COLO668 (cell line): ENCODE results near the gene NACC1.
A peak's percentile ranks its signal among the peaks of the same experiment; 100 is the strongest.

Experiments
- DNase-seq: peaks from one replicate; lab custom pipeline; 2025; ENCODE audit not compliant: unreplicated experiment; lab: John Stamatoyannopoulos, UW

NACC1 gene

GRCh38 chr19:13117772-13118423, at the start of gene NACC1:
NACC1 (plus strand) TSS chr19:13118264; CDS start chr19:13135208, 16,944 bp downstream.
- peak; percentile 95 for DNase-seq

- no peak for DNase-seq
These were observed 48.4 kb upstream of the NACC1 start for GRCh38 chr19:13069415-13070359.

GRCh38 chr19:13070425-13071140, 47.5 kb upstream of the NACC1 start:
- no peak for DNase-seq

DNA sequence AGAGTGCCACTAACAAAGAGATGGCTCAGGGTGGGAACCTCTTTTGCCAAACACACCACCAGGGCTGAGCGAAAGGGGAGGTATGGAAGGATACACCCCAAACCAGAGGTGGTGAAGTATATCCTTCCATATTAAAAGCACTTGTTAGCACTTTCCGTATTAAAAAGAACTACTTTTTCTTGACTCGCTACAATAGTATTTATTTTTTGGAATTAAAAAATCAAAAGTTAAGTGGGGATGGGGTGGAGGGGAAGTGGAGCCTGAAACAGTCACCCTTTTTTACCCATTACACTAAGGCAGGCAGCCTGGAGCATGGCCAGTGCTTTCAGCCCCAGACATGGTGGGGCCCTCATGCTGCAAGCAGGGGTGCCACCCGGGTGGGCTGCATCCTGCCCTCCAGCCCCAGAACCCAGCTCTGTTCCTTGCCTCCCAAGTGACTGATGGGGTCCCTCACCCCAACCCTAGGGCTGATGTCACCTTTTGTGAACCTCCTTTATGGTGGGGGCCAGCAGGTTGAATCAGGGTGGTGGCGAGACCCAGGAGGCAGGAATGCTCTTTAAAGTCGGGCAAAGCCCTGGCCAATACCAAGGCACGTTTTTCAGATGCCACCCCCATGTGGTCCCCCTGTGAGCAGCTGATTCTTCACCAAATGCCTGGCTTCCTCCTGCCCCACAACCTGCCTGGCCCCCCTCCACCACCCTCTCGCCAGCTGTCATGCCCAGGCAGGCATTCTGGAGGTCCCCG, 46.4 kb upstream of the NACC1 start:
- DNase-seq = no peak

DNA sequence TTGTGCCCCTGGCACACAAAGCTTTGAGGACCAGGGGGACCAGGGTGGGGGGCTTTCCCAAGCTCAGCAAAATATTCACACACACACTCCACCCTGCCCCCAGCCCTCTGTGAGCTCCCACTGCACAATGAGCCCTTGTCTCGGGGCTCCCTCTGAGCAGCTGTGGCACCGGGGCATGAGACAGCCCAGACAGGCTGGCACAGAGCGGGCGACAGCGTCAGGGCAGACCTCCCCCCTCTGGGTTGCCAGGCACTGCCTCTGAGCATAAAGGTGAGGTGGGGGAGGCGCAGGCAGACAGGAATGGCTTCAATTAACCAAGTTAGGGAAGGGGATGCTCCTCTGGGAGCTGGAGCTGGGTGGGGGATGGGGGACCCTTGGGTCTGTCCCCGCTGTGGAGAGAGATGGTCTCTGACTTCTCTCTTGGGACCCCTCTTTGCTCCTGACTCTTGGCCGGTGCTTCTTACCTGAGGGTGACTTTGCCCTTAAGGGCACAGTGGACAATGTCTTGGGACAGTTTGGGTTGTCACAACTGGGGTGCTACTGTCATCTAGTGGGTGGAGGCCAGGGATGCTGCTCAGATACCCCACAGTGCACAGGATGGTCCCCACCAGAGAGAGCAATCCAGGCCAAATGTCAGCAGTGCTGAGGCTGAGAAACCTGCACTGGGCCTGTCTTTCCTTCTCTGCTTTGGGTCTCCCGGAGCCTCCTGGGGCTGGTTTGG, 45.7 kb upstream of the NACC1 start:
- no peak for DNase-seq

DNA sequence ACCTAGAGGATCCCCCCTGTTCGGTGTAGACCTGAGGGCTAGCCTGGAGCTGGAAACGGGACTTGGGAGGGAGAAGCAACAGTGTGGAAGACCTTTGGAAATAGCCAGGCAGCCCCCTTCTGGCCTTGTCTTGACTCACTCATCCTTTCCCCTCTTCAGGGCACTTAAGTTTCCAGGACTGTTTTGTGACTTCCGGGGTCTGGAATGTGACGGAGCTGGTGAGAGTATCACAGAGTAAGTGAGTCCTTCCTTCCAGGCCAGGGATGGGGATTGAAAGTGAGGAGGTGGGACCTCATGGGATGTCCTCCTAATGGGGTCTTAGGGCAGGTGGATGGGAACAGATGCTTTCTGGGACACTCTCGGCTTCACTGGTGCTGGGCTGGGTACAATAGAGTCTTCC, 44.8 kb upstream of the NACC1 start:
- DNase-seq = no peak

DNA sequence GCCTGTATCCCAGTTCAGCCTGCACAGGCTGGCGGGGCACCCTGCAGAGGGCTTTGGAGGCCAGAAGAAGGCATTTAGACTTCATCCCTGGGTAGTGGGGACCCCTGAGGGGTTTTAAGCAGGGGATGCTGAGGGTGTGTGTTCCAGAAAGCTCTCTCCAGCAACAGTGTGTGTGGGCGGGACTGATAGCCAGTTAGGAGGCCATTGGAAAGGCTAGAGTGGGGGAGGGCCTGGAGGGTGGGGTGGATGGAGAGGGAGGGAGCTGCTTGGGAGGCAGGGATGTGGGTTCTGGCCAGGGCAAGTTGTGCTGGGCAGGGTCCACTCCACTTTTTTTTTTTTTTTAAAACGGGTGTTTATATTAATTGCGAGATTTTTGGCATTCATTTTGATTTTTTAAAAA, 43.7 kb upstream of the NACC1 start:
- no peak for DNase-seq

DNA sequence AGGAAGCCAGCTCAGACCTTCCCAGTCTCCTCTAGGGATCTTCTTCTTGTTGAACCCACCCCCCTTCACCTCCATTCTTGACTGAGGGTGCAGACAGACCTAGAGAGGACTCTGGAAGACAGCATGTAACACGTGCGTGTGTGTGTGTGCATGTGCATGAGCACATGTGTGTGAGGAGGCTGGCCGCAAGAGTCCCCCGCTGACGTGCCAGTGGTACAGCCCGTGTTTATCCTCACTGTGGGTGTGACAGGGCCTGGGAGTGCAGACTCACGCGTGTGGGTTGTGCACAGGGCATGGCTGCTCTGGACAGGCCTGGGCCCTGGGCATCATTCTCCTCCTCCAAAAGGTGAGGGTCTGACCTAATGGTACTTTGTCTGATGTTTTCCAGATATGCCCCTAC, 41.7 kb upstream of the NACC1 start:
- DNase-seq = no peak

DNA sequence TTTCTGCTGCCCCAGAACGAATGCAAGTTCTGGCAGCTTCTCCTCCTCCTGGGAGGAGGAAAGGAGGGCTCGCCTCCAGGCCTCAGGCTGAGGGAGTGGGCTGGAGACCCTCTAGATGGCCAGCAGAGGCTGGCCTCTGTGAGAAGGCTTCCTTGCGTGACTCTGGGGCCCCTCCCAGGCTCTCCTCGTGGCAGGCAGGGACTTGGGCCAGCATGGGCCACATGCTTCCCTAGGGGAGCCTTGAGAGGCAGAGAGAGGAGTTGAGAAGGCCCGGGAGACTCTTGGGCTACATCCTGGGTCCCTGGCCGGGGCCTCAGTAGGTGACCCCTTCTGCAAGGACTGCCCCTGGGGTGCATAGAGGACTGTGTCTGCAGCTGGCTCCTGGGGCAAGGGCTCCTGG, 41.3 kb upstream of the NACC1 start:
- DNase-seq = no peak

DNA sequence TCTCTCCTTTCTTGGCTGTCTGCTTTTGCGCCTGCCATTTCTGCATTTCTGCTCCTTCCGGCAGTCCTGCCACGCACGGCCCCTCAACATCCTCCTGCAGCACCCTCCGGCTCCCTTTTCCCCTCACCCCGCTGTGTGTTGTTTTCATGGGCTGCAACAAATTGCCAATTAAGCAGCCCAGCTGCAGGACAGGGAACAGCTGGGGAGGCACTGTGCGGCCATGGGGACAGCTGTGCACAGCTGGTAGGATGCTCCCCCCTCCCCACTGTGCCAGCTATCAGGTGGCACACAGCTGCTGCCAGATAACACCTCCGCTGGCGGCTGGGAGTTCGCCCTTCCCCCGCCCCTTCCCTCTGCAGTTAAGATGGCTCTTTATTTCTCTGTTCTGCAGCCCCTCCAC, 40.8 kb upstream of the NACC1 start:
- DNase-seq = no peak

DNA sequence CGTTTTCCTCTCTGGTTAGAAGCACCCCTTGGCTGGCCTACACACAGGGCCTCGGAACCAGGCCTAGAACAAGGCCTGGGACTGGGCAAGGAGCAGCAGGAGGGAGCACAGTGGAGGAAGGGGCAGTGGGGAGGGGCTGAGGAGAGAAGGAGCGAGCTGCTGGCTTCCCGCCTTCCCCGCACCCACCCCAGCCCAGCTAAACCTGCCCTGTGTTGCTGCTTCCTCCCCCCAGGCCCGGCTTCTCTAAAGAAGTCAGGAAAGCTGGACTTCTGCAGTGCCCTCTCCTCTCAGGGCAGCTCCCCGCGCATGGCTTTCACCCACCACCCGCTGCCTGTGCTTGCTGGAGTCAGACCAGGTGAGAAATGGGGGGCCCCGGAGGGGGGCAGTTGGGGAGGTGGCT, 39.7 kb upstream of the NACC1 start:
- no peak for DNase-seq

- no peak for DNase-seq
These were observed 39.0 kb upstream of the NACC1 start for GRCh38 chr19:13078897-13079541.

GRCh38 chr19:13079542-13079986, 38.5 kb upstream of the NACC1 start:
- DNase-seq = peak; percentile 42

GRCh38 chr19:13082192-13083007, 35.7 kb upstream of the NACC1 start:
- DNase-seq = peak; percentile 80

- DNase-seq = no peak
These were observed 35.1 kb upstream of the NACC1 start for GRCh38 chr19:13083008-13083404.

GRCh38 chr19:13083627-13084026, 34.4 kb upstream of the NACC1 start:
- no peak for DNase-seq

GRCh38 chr19:13085666-13086065, 32.4 kb upstream of the NACC1 start:
- DNase-seq = no peak

- DNase-seq = no peak
These were observed 31.7 kb upstream of the NACC1 start for GRCh38 chr19:13086341-13086740.

- DNase-seq = no peak
These were observed 30.8 kb upstream of the NACC1 start for GRCh38 chr19:13087295-13087694.
